CD4-positive, alpha-beta T cell treated with Interleukin-12 subunit alpha and Interleukin-12 subunit beta, for 1 hour (primary cell): Measurements from ENCODE around the gene ZBTB7C.

ENCODE experiments used
- DNase-seq: peaks from one replicate; pipeline ENCODE4 v3.0.0-alpha.2; 2020

Gene ZBTB7C

DNA sequence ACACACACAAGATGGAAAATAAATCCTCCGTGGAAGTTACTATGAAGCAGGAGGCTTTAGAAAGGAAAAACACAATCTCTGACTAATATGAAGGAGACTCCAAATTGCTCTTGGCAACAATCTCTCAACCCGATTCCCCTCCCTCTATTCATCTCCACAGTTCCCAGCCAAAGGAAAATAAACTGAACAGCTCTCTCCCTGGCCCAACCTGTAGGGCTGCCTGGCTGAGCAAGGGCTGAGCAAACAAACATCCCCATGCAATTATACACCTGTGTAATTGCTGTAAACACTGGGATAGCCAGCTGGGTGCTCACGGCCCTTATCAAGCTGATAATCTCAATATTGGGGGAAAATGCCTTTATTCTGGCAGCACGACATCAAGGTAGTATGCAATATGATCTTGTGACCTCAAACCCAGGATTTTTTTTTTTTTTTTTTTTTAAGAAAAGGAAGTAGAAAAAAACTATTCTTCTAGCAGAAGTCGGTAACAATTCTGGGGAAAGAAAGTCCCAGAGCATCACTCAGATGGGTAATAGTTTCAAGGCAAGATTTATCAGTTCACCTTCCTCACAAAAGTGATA is 275.4 kb downstream of the ZBTB7C start:
- no peak for DNase-seq

DNA sequence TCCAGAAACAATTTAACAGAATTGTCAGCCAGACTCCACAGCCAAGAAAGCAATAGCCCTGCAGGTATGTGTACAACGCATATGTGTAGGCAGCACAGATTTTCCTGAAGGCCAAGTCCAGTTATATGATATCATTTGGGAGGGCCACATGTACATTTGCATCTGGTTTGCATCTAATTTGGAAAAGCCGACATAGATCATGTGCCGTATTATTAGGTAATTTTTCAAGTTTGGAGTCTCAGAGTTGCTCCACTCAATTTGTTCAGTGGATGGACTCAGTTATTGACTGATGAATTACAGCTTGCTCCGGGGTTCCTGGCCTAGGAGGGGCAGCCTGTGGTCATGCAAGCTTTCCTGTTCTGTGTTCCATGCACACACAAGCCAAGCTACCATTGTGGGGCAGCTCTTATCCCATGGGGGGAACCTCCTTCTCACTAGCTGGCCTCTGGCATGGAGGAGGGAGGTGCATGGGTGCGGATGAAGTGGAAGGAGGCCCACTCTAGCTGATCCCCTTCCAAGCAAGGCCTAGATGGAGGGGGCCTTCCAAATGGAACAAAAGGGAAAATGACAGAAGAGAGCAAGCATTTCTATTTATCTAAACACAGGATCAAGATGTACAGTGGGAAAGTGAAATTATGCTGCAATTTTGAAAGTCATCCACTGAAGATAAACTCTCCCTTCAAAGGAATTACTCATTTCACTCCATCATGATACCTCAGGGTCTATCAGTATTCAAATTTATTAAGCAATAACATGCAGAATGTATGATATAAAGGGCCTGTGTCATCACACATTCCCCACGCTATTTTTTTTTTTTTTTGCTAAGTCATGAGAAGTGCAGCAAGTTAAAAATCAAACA is 276.2 kb downstream of the ZBTB7C start:
- no peak for DNase-seq

- no peak for DNase-seq
Observed at GRCh38 chr18:48131042-48131441, 278.1 kb downstream of the ZBTB7C start.

DNA sequence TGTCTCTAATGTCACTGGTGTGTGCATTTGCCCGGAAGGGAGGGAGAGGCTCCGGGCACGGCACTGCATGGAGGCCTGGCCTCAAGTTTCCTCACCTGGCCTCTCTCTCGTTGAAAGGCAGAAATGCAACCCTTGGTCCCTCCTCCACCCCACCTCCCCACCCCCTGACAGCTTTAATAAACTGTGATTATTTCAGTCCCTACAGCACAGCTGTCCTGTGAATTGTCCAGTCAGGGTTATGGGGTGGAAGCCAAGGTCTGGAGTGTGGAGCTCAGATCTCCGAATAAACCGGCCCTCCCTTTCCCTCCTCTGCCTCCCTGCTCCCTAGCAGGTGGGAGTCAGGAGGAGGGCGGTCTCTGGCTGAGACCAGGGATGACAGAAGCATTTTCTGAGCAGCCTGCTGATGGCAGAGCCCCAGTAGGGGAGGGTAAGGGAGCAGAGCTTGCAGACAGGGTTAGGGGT is 279.5 kb downstream of the ZBTB7C start:
- DNase-seq: no peak

DNA sequence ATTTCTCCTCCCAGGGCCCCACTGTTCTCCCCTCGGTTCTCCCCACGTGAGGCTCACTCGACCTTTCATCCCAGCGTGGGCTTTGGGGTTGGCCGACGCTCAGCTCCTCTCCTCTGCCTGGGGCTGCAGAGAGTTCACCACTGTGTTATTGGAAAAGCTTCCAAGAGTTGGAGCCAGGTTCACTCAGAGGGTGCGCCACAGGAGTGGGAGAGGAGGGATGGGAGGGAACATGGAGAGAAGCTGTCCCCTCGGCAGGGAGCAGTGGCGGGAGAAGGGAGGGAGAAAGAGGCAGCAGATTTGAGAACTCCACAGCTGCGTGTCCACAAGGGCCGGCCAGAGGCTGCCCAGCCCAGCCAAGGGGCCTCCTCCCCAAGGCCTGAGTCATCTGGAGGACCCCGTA is 281.6 kb downstream of the ZBTB7C start:
- DNase-seq: no peak

- no peak for DNase-seq
Observed at GRCh38 chr18:48126240-48126639, 282.9 kb downstream of the ZBTB7C start.

DNA sequence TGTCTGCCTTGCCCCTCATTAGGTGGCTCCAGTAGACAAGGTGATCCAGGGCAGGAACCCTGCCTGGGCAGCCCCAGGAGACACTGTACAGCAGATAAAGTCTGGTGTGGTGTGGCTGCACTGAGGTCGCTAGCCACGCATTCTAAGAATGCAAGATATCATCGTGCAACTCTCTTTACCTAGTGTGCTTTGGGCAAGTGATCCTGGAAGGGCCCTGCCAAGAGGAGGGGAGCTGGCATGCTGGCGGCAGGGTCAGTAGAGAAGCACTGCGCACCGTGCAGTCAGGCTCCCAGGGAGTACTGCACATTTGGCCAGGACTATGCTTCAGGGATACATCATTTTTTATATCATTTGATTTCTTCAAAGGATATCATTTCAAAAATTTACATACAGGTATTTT is 283.5 kb downstream of the ZBTB7C start:
- DNase-seq: no peak

DNA sequence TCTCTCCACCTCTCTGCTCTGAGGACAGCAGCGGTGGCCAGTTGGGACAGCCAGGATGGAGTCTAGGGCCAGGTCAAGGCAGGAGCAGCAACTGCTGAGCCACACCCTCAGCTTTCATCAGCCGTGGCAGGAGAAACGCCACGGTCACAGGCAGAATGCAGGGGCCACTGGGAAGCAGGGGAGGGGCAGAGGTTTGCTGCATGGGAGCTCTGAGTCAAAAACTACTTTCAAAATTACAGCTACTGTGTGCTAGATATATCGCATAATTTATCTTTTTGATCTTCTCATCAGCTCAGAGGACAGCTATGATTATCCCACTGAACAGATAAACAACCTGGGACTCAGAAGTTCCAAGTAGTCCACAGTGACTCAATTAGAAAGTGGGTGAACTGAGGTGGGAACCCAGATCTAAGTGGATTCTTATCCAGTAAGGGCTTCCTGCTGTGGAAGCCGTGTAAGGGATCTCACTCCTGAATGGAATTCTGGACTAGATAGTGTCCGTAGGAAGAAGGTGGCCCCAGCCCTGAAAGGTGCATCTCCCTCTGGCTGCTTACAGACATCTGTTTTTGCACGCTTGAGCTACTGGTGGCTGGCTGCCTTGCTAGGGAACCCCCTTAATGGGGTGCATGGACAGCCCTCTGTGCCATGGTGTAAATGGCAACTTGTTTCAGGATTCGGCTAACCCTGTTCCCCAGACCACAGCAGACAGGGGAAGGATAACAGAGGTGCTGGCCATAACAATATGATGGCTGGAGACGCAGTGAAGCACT is 284.1 kb downstream of the ZBTB7C start:
- no peak for DNase-seq

DNA sequence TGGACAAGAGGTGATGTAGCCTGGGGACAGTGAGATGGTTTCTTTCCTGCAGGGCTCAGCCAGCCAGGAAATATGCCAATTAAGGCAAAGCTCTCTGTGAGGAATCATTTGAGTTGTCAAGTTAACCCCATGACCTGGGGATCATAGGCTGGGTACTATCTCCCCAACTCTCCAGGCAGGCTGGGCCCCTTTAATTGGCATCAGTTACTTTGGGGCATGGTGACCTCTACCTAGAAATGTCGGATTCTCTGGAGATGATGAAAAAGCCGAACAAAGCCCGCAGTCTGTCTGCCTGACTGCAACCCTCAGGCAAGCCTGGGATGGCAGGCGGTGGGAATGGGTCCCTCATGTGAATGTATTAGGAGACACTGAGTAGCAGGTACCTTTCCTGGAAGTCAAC is 285.2 kb downstream of the ZBTB7C start:
- DNase-seq: no peak

DNA sequence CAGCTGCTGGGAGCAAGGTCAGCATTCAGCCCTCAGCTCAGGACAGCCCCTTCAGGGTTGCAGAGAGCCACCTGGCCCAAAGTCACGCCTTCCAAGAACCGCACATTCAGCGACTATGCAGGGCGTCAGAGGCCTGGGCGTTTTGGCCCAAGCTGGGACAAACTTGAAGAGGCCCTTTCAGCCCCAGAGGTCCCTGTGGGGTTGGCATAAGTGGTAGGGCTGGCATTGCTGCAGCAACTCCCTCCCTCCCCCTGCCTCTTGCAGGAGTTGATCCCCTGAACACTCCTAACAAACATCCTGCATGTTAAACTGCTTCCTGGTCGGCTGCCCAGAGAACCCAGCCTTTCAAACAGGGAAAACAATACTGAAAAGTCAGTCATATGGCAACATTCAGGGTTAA is 285.9 kb downstream of the ZBTB7C start:
- DNase-seq: no peak

- DNase-seq: no peak
Observed at GRCh38 chr18:48122816-48123215, 286.4 kb downstream of the ZBTB7C start.

GRCh38 chr18:48122376-48122775 is 286.8 kb downstream of the ZBTB7C start:
- DNase-seq: no peak

DNA sequence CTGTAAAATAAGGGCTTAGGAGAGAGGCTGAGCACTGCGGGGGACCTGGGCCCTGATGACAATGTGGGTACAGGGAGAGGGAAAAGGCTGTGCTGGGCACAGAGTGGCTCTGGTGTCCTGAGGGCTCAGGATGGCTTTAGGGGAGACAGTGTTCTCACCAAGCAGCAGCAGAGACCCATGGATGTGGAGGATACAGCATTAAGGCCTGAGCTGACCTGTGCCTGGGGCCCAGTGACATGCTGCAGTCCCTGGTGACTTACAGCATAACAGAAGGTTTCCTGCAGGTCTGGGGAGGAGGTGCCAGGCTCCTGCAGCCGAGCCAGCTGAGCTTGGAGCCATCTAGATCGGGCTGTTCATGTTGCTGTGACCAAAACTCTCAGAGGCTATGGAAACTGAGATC is 287.4 kb downstream of the ZBTB7C start:
- DNase-seq: no peak

DNA sequence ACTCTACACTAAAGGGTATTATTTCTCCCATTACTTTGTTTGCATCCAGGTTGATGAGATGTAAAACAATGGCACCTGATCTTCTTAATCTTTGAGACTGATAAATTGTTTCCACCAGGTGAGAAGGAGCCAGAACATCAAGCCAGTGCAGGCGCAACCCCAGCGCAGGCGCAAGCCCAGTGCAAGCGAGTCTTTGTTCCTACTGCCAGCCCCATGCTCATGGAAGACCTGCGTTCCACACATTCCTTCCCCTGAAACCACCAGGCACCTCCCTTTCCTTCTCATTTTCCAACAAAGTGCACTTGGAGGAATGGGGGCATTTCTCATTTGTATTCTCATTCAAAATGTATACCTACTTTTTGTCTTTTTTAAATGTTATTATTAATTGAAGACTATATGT is 290.0 kb downstream of the ZBTB7C start:
- no peak for DNase-seq

GRCh38 chr18:48116873-48117630 is 292.1 kb downstream of the ZBTB7C start:
- no peak for DNase-seq

DNA sequence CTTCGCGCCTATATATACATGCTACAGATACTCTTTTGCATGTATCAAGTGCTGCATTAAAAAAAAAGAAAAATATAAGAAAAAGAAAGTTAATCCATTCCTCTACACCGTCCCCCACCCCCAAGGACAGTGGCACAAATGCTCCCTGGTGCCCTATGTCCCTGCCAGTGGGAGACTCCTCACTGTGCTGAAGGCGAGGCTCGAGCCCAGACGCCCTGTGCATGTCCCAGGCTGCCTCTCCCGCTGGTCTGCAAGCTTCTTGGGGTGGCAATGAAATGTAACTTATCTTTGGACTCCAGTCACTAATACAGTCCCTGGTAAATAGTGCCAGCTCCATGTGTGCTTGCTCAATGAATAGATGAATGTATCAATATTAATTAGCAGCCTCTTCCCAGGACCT is 293.2 kb downstream of the ZBTB7C start:
- no peak for DNase-seq

DNA sequence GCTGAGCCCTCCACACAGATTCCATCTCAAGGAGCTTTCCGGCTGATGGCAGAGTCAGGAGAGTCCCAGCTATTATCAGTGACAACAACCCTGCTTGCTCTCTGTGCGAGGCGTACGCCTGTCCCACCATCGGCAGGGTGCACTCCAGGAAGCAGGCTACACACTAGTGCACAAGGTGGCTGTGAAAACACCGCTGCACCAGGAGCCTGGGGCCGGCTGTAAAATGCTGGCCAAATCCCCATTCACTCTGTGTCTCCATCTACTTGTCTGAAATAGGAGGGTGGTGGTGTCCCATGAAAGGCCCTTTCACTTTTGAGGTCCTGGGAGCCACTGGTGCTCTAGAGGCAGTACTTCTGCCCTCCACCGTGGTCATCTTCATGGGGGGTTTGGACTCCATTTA is 295.5 kb downstream of the ZBTB7C start:
- DNase-seq: no peak

- no peak for DNase-seq
Observed at GRCh38 chr18:48111587-48111986, 297.6 kb downstream of the ZBTB7C start.

DNA sequence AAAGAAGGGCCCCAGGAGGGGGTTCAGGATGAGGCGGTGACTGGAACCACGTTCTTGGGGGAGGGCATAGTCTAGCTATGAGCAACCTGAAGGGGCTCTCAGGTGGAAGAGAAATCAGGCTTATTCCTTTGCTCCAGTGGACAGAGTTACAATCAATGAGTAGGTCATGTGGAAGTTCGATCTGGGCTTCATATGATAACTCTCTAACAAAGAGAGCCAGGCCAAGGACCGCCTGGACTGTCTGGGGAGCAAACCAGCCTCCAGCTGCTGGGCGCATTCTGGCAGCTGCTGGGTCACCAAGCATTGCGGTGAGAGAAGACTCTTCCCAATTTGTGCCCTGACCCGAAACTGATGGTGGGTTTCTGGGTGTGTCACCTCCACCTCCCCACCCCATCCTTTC is 298.4 kb downstream of the ZBTB7C start:
- no peak for DNase-seq

DNA sequence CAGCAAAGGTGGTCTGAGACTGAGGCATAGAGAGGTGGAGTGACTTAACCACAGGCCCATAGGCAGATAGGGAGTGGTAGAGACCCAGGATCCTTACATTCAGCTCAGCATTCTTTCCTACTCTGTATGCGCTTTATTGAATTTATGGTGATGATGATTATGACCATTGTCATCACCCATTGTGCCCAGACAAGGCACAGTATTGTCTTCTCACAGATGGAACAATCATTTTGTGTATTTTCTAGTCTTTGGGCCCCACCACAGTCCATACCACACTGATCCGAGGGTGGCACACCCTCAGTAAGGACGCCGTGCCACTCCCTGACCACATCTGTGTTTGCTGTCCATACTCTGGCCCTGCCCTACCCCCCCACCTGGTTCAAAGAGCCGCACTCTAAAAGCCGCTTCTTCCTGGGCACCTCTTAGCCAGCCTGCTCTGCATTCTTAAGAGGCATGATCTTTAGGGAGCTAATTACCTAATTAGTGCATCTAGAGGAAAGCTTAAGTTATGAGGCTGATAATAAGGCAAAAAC is 299.2 kb downstream of the ZBTB7C start:
- no peak for DNase-seq

GRCh38 chr18:48108136-48108535 is 301.0 kb downstream of the ZBTB7C start:
- no peak for DNase-seq

DNA sequence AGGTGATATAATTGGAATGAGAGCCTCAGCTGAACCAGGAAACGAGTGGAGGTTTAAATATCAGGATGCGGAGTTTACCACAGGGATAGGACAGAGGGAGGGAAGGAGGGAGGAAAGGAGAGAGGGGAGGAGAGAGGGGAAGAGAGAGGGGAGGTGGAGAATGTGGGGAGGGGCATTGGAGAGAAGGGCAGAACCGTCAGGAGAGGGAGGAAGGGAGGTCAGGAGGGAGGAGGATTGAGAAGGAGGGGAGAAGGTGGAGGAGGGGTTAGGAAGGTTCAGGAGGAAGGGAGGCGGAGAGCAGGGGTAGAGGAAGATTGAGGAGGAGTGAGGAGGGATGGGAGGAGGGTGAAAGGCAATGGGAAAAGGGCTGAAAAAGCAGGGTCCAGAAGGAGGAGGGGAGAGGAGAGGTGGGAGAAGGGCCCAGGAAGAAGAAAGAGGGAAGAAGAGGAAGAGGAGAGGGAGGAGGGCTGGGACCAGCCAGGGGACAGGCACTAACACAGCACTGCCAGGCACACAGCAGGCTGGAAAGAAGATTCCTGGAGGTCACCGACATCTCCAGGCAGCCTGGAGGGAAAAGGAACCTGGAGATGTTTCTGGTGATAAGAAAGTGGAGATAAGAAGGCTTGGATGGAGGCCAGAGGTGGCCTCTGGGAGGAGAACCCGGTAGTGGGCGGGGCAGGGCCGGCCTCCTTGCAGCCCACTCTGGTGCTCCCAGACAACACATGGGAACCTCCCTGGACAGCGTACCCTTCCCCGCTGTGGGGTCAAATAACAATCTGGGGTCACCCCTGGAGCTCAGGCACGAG is 302.0 kb downstream of the ZBTB7C start:
- DNase-seq: no peak
